ENCODE data around the gene LCE1E. TPM values are rescaled to one million over a fixed set of nuclear protein-coding genes. Genes with fewer than 3 reads are reported as not detected.

LCE1E gene
- total RNA-seq, 1 experiment from 2014 or later: not detected

- no peaks in the 10 kb centered on the region for H3K9me2 ChIP-seq (ENCODE audit: insufficient read depth)
- no peak overlapping the region for H3K4me3 ChIP-seq (replicated peaks in 1 of 2; ENCODE audit: low read depth in 1 of 2, low read length in 2 of 2)
- H2AFZ ChIP-seq (ENCODE audit: low read depth, low read length, poor library complexity, severe bottlenecking): no peak overlapping the region
- no peak overlapping the region for H3K9ac ChIP-seq (ENCODE audit: low read length)
- no peaks in the 10 kb centered on the region for H3K79me2 ChIP-seq (ENCODE audit: insufficient read depth, low read length)
- DNase-seq (ENCODE audit: low read depth, low spot score) (no peak), ATAC-seq (no peak)
- H3K27me3 ChIP-seq (ENCODE audit: insufficient read depth, low read length): peaks cover 34% of the 10 kb centered on the region
- no peaks in the 10 kb centered on the region for H3K36me3 ChIP-seq (ENCODE audit: control insufficient read depth in 1 of 2, insufficient read depth in 2 of 2, low read length in 2 of 2)
- no peaks in the 10 kb centered on the region for H3K4me1 ChIP-seq (ENCODE audit: control insufficient read depth in 1 of 2, insufficient read depth in 2 of 2, low read length in 2 of 2)
- no peaks in the 10 kb centered on the region for H4K20me1 ChIP-seq (ENCODE audit: insufficient read depth)
- RAD21 ChIA-PET (ENCODE audit: low non-redundant PET in 1 of 2, low total read pairs in 2 of 2, uncharacterized antibody in 2 of 2, unreplicated experiment in 2 of 2): no interaction called here
- H3K4me2 ChIP-seq (ENCODE audit: low read length): no peak overlapping the region
- H3K27ac ChIP-seq (ENCODE audit: low read depth, low read length): no peak overlapping the region
- no peaks in the 10 kb centered on the region for H3K9me3 ChIP-seq (ENCODE audit: control insufficient read depth in 1 of 2, insufficient read depth in 1 of 2, low read depth in 1 of 2, low read length in 2 of 2)
- intact Hi-C loops (cut with micrococcal nuclease): no loop called here
- no peak for TF ChIP-seq ZBTB33 (IDR thresholded peaks at IDR 0.05; ENCODE audit: extremely low read depth, insufficient replicate concordance, low read length)
- TF ChIP-seq, protein P1, sequence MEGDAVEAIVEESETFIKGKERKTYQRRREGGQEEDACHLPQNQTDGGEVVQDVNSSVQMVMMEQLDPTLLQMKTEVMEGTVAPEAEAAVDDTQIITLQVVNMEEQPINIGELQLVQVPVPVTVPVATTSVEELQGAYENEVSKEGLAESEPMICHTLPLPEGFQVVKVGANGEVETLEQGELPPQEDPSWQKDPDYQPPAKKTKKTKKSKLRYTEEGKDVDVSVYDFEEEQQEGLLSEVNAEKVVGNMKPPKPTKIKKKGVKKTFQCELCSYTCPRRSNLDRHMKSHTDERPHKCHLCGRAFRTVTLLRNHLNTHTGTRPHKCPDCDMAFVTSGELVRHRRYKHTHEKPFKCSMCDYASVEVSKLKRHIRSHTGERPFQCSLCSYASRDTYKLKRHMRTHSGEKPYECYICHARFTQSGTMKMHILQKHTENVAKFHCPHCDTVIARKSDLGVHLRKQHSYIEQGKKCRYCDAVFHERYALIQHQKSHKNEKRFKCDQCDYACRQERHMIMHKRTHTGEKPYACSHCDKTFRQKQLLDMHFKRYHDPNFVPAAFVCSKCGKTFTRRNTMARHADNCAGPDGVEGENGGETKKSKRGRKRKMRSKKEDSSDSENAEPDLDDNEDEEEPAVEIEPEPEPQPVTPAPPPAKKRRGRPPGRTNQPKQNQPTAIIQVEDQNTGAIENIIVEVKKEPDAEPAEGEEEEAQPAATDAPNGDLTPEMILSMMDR (IDR thresholded peaks at IDR 0.05 in 2 of 3, conservative IDR thresholded peaks at IDR 0.05 in 1 of 3; ENCODE audit: borderline replicate concordance in 1 of 3, insufficient read depth in 1 of 3, low read depth in 2 of 3, low read length in 2 of 3): no peak
- CTCF ChIA-PET: no interaction called here
- POLR2A ChIA-PET: no interaction called here
- no TSS peak for BruUV-seq (replicated peaks)
Measured at GRCh38 chr1:152824964-152825363, 38.9 kb downstream of the LCE1E start.

DNA sequence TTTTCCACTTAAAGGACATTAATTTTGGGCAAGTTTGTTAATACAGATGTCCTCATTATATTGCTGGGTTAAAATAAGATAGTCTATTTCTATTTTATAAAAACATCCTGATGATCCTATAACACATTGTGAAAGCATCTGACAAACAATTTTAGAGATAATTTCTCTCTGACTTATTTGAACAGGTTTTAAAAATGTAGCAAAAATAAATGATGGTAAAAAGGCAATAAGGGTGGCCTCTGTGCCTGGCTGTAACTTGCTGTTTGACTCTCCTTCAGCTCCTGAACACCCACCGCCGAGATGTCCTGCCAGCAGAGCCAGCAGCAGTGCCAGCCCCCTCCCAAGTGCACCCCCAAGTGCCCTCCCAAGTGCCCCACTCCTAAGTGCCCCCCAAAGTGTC, 41.1 kb downstream of the LCE1E start, which contains the start of gene LCE1A:
LCE1A (plus strand) TSS at position 301 of the 400 bp plus-strand sequence; CDS start at position 301, 0 bp downstream.
- Histone ChIP-seq H3K36me3 (ENCODE audit: control insufficient read depth in 1 of 2, insufficient read depth in 2 of 2, low read length in 2 of 2) (no peaks in the 10 kb centered on the region), H3K4me3 (replicated peaks in 1 of 2; ENCODE audit: low read depth in 1 of 2, low read length in 2 of 2) (no peak within 1 kb of the TSS), H3K9ac (ENCODE audit: low read length) (no peak within 1 kb of the TSS), H3K27me3 (ENCODE audit: insufficient read depth, low read length) (peaks cover 27% of the 10 kb centered on the region), H2AFZ (ENCODE audit: low read depth, low read length, poor library complexity, severe bottlenecking) (no peak within 1 kb of the TSS), H3K4me1 (ENCODE audit: control insufficient read depth in 1 of 2, insufficient read depth in 2 of 2, low read length in 2 of 2) (no peaks in the 10 kb centered on the region), H4K20me1 (ENCODE audit: insufficient read depth) (no peaks in the 10 kb centered on the region), H3K27ac (ENCODE audit: low read depth, low read length) (no peak within 1 kb of the TSS), H3K79me2 (ENCODE audit: insufficient read depth, low read length) (no peaks in the 10 kb centered on the region), H3K9me3 (ENCODE audit: control insufficient read depth in 1 of 2, insufficient read depth in 1 of 2, low read depth in 1 of 2, low read length in 2 of 2) (no peaks in the 10 kb centered on the region), H3K4me2 (ENCODE audit: low read length) (no peak within 1 kb of the TSS), H3K9me2 (ENCODE audit: insufficient read depth) (no peaks in the 10 kb centered on the region)
- intact Hi-C loops (cut with micrococcal nuclease): no loop called here
- ATAC-seq (no peak), DNase-seq (ENCODE audit: low read depth, low spot score) (no peak)
- RAD21 ChIA-PET (ENCODE audit: low non-redundant PET in 1 of 2, low total read pairs in 2 of 2, uncharacterized antibody in 2 of 2, unreplicated experiment in 2 of 2): no interaction called here
- no TSS peak for BruUV-seq (replicated peaks)
- CTCF ChIA-PET: no interaction called here
- POLR2A ChIA-PET: no interaction called here
- TF ChIP-seq, protein P2, sequence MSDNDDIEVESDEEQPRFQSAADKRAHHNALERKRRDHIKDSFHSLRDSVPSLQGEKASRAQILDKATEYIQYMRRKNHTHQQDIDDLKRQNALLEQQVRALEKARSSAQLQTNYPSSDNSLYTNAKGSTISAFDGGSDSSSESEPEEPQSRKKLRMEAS (IDR thresholded peaks at IDR 0.05): no peak
- TF ChIP-seq EZH2 (IDR thresholded peaks at IDR 0.05) (no peak), REST (IDR thresholded peaks at IDR 0.05; ENCODE audit: low read depth) (no peak), FOSL1 (IDR thresholded peaks at IDR 0.05; ENCODE audit: low read depth) (no peak), ELF1 (IDR thresholded peaks at IDR 0.05; ENCODE audit: borderline replicate concordance, low read depth) (no peak), CEBPB (IDR thresholded peaks at IDR 0.05; ENCODE audit: low read depth) (no peak), ZFX (IDR thresholded peaks at IDR 0.05) (no peak), POLR2A (IDR thresholded peaks at IDR 0.05; ENCODE audit: borderline replicate concordance, extremely low read depth, insufficient read depth, insufficient read length) (no peak), JUND (IDR thresholded peaks at IDR 0.05) (no peak)

Data from HCT116 (cell line).